Activated naive CD8-positive, alpha-beta T cell treated with anti-CD3 and anti-CD28 coated beads, Interleukin-2, amount 10 ng/mL, durations not matched to agents 7 days and 5 days (primary cell): ENCODE measurements around the gene OSBPL5. TPM values are rescaled to one million over a fixed set of nuclear protein-coding genes. Genes with fewer than 3 reads are reported as not detected.
"Not testable (repeated sequence)": the region's sequence is repeated elsewhere in the genome, so short reads cannot be mapped to it uniquely, and the experiment has no call there.

ENCODE experiments used
- ATAC-seq: fragments of 150-1000 bp; cut with Tn5 transposase; one replicate; pipeline ENCODE4 v1.10.0; 2021; ENCODE audit warnings: low read depth, moderate library complexity
- POLR2A ChIA-PET: fragments of 350-600 bp; sonication (Branson Sonifier 250); formaldehyde crosslinking; loops from one replicate; lab custom pipeline; 2021; ENCODE audit warnings: antibody characterized with exemption; lab: Charles Lee
- DNase-seq: peaks from one replicate; pipeline ENCODE4 v3.0.0; 2021
- H3K27ac Mint-ChIP-seq: one replicate; pipeline ENCODE4 v1.8.0; 2022; ENCODE audit warnings: mild to moderate bottlenecking, mixed read lengths
- H3K27me3 Mint-ChIP-seq: one replicate; pipeline ENCODE4 v1.8.0; 2022; ENCODE audit warnings: mild to moderate bottlenecking, moderate library complexity, mixed read lengths
- H3K36me3 Mint-ChIP-seq: one replicate; pipeline ENCODE4 v1.8.0; 2021; ENCODE audit warnings: mild to moderate bottlenecking, mixed read lengths
- H3K4me1 Mint-ChIP-seq: one replicate; pipeline ENCODE4 v1.8.0; 2021; ENCODE audit warnings: mixed read lengths
- H3K4me3 Mint-ChIP-seq: one replicate; pipeline ENCODE4 v1.8.0; 2022; ENCODE audit warnings: mild to moderate bottlenecking, moderate library complexity, mixed read lengths
- H3K9me3 Mint-ChIP-seq: one replicate; pipeline ENCODE4 v1.8.0; 2021; ENCODE audit warnings: mixed read lengths
- total RNA-seq, 2 experiments: library from RNA; stranded (reverse); gene quantifications; one replicate each; pipeline ENCODE4 v1.2.3, GENCODE V29; 2021

OSBPL5 gene
- total RNA-seq, 2 experiments from 2014 or later, result 13.0 to 13.2 TPM

DNA sequence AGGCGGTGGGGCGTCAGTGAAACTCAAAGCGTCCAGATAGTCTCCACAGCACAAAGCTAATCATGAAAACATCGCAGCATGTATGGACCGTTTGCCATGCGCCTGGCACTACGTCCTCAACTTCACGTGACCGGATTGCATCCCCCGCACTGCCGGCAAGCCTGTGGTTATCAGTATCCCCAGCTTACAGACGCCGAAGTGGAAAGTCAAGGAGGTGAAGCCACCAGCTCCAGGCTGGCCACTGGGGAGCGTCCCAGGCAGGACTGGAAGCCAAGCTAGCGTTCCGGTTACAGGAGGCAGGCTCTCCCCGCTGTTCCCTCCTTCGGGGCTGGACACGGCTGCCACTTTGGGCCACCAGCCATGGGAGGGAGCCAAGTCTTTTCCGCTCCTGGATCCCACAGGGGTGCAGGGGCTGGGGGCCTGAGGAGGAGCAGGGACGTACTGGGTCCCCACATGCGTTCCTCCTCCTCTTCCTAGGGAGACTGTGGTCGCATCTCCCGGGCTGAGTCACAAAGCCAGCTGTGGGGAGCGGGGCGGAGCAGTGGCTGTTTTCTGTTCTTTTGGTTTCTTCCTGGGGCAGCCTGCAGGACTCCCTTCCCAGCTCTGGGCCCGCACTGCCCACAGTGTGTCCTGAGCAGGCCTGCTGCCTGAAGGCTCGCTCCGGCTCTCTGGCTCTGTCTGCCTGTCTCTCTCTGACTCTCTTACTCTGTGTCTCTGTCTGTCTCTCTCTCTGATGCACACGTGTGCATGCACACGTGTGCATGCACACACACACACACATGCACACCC is 4.3 kb upstream of the OSBPL5 start:
- no peaks in the 10 kb centered on the region for H3K36me3 Mint-ChIP-seq
- ATAC-seq (peak; percentile 14), DNase-seq (peak; percentile 45)
- H3K4me1 Mint-ChIP-seq, result peaks cover 22% of the 10 kb centered on the region
- H3K4me3 Mint-ChIP-seq, result peak overlapping the region; percentile 78
- no peaks in the 10 kb centered on the region for H3K9me3 Mint-ChIP-seq
- peaks cover 14% of the 10 kb centered on the region for H3K27me3 Mint-ChIP-seq
- POLR2A ChIA-PET, result no interaction called here
- peak overlapping the region; percentile 34 for H3K27ac Mint-ChIP-seq

DNA sequence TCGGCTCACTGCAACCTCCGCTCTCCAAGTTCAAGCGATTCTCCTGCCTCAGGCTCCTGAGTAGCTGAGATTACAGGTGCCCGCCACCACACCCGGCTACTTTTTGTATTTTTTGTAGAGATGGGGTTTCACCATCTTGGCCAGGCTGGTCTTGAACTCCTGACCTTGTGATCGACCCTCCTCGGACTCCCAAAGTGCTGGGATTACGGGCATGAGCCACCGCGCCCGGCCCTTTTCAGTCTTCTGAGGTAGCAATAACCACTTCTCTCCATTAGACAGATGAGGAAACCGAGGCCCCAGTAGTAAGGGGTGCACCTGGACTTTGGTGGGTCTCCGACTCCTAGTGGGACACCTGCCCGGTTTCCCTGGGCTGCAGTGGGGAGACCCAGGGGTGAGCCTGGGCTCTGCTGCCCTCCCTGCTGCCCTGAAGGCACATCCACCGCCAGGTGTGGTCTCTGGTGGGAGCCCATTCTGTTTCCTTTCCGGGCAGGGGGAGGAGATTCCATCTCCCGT is 3.7 kb upstream of the OSBPL5 start:
- peaks cover 14% of the 10 kb centered on the region for H3K27me3 Mint-ChIP-seq
- H3K36me3 Mint-ChIP-seq, POLR2A ChIA-PET, H3K27ac Mint-ChIP-seq, H3K9me3 Mint-ChIP-seq: not testable (repeated sequence)
- H3K4me3 Mint-ChIP-seq, result peak overlapping the region; percentile 78
- H3K4me1 Mint-ChIP-seq, result peaks cover 24% of the 10 kb centered on the region
- ATAC-seq (peak; percentile 2), DNase-seq (peak; percentile 22)

DNA sequence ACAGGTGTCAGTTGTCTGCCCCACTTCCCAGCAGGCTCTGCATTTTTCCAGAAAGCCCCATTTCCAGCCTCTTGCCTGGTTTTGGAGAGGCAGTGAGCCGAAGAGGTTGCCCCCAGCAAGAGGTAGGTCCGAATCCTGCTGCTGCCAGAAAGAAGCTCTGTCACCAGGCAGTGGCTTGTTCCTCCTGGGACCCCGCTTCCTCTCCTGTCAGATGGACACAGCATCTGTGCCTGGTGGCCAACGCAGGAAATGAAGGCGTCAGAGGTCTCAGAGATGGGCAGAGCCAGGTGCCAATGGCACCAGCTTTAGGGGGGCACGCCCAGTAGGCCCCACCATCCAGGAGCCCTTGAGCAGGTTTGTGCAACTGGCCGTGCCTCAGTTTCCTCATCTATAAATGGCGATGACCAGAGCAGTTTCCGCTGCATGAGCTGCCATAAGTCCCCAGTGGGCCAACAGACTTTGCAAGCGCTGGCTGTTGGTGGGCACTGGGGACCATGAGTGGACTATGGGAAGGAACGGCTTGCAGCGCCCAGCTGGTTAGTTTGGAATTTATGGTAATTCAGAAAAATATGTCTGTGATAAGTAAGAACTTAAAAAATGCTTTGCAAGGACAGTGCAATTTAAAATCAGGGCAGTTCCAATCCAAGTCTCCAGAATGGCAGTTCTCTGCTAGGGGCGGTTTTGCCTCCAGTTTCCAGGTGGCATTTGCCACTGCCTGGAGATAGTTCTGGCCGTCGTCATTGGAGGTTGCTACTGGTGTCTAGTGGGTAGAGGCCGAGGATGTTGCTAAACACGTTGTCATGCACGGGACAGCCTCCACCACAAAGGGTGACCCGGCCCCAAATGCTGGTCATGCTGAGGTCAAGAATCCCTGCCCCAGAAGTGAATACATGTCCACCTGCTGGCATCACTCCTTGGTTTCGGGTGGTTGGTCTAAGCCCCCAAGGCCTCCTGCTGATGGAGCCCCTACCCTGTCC is 2.3 kb upstream of the OSBPL5 start:
- peaks cover 29% of the 10 kb centered on the region for H3K4me1 Mint-ChIP-seq
- DNase-seq (peak; percentile 28), ATAC-seq (no peak)
- no peaks in the 10 kb centered on the region for H3K9me3 Mint-ChIP-seq
- no peak overlapping the region for H3K27ac Mint-ChIP-seq
- POLR2A ChIA-PET, result no interaction called here
- H3K36me3 Mint-ChIP-seq, result no peaks in the 10 kb centered on the region
- H3K4me3 Mint-ChIP-seq, result no peak overlapping the region
- H3K27me3 Mint-ChIP-seq, result peaks cover 14% of the 10 kb centered on the region

DNA sequence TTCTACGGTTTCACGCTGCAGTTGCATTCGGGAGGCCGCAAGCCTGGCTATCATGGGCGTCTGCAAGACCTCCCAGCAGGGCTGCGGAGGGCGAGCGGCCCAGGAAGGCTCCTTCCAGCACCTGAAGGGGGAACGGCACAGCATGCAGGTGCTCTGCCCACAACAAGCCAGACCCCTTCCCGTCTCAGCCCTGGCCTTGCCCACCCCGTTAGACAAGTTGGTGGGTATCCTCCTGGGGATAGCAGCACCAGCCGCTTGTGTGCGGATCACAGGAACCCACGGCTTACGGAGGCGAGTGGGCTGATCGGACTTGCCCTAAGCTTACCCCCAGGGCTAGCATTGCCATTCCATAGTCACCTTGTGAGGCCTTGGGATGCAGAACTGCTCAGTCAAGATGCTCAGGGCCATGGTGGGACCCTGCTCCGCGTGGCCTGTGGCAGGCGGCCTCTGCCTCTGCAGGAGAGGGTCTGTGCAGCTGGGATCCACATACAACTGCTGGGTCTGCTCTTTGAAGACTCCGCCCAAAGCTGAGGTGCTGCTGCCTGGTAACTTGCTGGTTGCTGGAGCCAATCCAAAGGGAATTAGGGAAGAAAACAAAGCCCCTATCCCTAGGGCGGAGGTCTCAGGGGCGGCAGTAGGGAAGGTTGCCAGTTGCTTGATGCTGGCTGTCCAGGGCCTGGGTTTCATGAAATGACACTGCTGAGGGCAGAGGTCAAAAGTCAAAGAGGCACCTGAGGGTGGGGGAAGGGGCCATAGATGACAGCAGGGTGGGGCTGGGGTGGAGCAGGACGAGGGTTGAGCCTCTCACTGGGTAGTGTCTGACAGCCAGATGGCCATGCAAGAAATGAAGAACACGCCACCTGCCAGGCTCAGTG is 1.4 kb upstream of the OSBPL5 start:
- Mint-ChIP-seq H3K36me3 (no peaks in the 10 kb centered on the region), H3K27me3 (peaks cover 14% of the 10 kb centered on the region), H3K4me1 (peaks cover 25% of the 10 kb centered on the region), H3K4me3 (no peak overlapping the region), H3K9me3 (no peaks in the 10 kb centered on the region), H3K27ac (no peak overlapping the region)
- DNase-seq (peak; percentile 28), ATAC-seq (no peak)
- POLR2A ChIA-PET, result no interaction called here

DNA sequence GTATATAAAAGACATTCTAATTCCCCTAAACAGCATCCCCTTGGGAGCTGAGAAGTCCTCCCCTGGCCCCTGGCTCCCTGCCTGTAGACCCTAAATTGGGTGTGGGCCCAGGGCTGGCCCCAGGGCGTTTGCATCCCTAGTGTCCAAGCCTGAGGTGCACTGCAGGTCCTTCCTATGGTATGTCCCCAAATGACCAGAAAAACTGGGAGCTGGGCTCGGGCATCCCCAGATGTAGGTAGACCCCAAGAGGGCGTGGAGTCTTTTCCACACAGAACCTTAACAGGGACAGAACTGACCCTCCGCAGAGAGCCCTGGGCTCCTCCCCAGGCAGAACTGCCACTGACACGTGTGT is 782 bp upstream of the OSBPL5 start:
- ATAC-seq, result no peak
- H3K4me1 Mint-ChIP-seq, result peaks cover 21% of the 10 kb centered on the region
- H3K27me3 Mint-ChIP-seq, result peaks cover 17% of the 10 kb centered on the region
- POLR2A ChIA-PET, result no interaction called here
- peak overlapping the region; percentile 73 for H3K4me3 Mint-ChIP-seq
- peak; percentile 22 for DNase-seq
- H3K9me3 Mint-ChIP-seq, result no peaks in the 10 kb centered on the region
- H3K36me3 Mint-ChIP-seq, result no peaks in the 10 kb centered on the region
- H3K27ac Mint-ChIP-seq, result peak overlapping the region; percentile 18

DNA sequence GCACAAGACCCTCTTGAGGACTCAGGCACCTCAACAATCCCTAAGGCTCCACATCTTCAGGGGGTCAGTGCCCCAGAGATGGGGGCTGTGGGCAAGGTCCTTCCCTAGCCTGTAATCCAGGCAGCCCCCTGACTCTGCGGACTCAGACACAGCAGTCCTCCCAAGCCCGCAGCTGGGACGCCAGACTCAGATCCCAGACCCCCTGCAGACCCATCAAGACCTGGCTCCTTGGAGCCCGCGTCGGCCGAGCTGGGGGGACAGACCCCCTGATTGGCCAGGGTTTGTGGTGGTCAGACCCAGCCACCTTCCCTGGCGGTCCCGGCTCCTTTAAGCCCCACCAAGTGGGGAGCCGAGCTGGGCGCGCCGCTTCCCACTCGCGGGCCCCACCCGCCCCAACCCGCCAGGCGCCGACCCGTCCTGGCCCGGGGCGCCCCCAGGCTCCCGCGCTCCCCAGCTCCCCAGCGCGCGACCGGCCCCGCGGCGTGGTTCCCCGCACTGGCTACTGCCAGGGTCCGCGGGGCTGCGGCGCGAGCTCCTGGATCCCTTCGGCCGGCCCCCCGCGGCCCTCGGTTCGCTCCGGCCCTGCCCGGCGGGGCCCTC is 458 bp downstream of the OSBPL5 start:
- Mint-ChIP-seq H3K27me3 (peaks cover 18% of the 10 kb centered on the region), H3K9me3 (no peaks in the 10 kb centered on the region), H3K36me3 (no peaks in the 10 kb centered on the region), H3K4me1 (peaks cover 16% of the 10 kb centered on the region), H3K4me3 (peak overlapping the region; percentile 70), H3K27ac (no peak overlapping the region)
- DNase-seq (no peak), ATAC-seq (peak; percentile 40)
- POLR2A ChIA-PET, result interaction anchor here (0.9 kb wide), 1 partner anchor 215 kb away, joined by 4 read pairs; the partner anchor contains the start of gene ZNF195

DNA sequence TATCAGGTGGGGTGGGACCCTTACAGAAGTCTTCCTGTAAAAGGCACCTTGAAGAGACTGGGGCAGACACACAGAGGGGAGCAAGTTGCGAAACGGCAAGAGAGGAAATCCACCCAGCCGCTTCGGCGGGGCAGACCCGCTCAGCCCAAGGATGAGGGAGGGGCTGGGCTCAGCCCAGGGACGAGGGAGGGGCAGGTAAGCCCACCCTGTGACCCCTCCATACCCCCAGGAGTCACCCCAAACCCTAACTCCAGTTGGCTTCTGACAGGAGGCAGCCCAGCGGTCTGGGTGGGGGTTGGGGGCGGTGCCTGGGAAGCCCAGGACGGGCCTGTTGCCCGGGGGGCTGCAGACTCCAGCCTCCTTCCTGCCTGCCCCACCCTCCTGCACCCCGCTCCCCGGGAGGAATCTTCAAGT is 965 bp downstream of the OSBPL5 start:
- Mint-ChIP-seq H3K36me3 (no peaks in the 10 kb centered on the region), H3K4me1 (peaks cover 12% of the 10 kb centered on the region), H3K27ac (peak overlapping the region; percentile 61), H3K27me3 (peaks cover 18% of the 10 kb centered on the region), H3K9me3 (no peaks in the 10 kb centered on the region), H3K4me3 (peak overlapping the region; percentile 70)
- POLR2A ChIA-PET, result interaction anchor here (0.9 kb wide), 1 partner anchor 215 kb away, joined by 4 read pairs; the partner anchor contains the start of gene ZNF195
- ATAC-seq (no peak), DNase-seq (peak; percentile 48)

DNA sequence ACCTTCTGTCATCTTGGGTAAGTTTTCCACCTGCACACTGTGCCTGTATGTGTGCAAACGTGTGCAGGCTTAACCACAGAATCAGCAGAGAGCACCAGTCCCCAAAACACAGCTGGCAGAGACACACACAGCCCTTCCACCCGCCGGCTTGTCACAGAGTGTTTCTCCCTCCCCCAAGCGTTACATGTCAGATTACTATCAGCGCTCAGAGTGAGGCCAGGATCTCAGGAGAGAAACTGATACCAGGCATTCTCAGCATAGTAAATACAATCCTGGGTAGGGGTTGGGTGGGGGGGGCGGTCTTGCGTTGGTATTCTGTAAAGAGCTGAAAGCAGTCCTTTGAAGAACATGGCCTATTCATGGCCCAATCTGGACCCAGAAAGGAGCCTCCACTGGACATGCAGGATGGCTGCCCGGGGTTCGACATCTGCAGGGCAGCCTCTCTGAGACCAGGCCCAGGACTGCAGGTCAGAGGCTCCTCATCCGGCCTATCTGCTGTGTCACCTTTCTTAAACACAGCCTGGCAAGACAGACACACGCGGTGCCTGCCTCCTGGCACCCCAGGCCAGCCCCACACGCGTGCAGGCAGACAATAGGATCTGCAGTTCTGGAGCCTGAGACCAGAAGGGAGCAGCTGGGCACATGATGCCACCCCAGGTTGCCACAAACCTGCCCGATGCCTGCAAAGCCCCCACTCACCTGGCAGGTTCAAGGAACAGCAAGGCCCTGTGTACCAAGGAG is 1.7 kb downstream of the OSBPL5 start:
- no peak for ATAC-seq
- Mint-ChIP-seq H3K9me3 (no peaks in the 10 kb centered on the region), H3K4me1 (peaks cover 12% of the 10 kb centered on the region), H3K4me3 (peak overlapping the region; percentile 70), H3K27ac (no peak overlapping the region), H3K27me3 (peaks cover 13% of the 10 kb centered on the region), H3K36me3 (peaks cover under 1% of the 10 kb centered on the region)
- peak; percentile 36 for DNase-seq
- POLR2A ChIA-PET, result no interaction called here

DNA sequence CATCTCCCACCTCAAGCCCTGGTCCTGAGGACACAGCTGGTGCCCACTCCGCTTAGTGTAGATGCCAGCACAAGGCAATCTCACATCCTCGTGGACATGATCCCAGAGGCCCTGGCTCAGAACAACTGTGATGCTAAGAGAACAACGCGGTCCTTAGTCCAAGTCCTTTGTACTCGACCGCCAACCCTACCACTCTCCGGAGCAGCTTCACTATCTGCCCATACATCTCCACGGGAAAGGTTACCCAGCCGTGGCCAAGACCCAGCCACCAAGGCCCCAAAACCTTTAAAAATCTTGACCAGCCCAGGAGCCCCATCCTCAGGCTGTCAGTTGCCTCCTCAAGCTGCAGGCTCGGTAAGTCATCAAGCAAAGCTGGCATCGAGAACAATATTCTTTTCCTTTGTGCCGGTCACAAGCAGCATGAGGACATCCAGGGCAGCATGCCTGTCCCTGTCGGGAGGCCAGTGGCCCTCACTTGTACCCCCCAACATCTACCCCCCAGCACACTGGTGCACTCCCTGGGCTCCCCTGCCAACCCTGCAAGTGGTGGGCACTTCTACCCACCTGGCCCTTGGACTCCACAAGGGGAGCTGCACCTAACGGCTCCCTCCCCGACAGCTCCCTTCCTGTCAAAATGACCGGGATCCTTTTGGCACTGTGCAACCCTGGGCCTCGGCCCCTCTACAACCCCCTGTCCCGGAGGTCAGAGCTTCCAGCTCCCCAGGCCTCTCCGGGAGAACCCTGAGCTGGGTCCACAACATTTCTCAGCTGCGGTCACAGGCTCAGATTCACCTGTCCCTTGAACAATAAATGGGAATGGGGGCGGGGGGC is 2.5 kb downstream of the OSBPL5 start:
- DNase-seq, result peak; percentile 30
- Mint-ChIP-seq H3K4me3 (peak overlapping the region; percentile 22), H3K27me3 (peaks cover 12% of the 10 kb centered on the region), H3K36me3 (peaks cover 2% of the 10 kb centered on the region), H3K27ac (no peak overlapping the region), H3K9me3 (no peaks in the 10 kb centered on the region), H3K4me1 (peaks cover 12% of the 10 kb centered on the region)
- POLR2A ChIA-PET, result no interaction called here
- ATAC-seq, result no peak

DNA sequence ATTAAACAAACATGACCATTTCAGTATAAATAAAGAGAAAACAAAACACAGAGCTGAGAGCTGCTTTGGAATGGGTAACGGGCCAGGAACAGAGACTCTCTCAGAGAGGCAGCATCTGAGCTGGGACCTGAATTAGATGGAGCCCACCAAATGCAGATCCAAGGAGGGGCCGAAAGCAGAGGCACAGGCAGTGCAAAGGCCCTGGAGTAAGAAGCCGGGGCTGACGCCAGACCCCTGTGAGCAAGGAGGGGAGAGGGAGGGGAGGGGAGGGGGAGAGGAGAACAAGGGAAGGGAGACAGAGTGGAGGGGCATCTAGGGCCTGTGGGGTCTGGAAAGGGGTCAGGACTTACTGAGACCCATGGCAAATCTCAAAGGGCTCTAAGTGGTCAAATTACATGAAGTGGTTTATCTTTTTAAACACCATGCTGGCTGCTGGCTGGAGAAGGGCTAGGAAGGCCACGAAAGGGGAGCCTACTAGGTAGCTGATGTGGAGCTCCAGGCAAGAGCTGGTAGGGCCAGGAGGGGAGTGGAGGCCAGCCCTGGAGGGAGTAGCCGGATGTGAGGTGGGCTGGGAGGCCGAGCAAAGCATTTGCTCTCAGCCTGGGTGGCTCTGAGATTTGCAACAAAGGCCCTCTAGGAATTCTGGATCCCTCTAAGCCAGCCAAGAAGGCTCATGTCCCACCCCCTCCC is 3.2 kb downstream of the OSBPL5 start:
- Mint-ChIP-seq H3K4me1 (peaks cover 19% of the 10 kb centered on the region), H3K27ac (no peak overlapping the region), H3K9me3 (no peaks in the 10 kb centered on the region), H3K27me3 (peaks cover 10% of the 10 kb centered on the region), H3K36me3 (peaks cover 2% of the 10 kb centered on the region), H3K4me3 (no peak overlapping the region)
- no peak for ATAC-seq
- peak; percentile 25 for DNase-seq
- POLR2A ChIA-PET, result no interaction called here

DNA sequence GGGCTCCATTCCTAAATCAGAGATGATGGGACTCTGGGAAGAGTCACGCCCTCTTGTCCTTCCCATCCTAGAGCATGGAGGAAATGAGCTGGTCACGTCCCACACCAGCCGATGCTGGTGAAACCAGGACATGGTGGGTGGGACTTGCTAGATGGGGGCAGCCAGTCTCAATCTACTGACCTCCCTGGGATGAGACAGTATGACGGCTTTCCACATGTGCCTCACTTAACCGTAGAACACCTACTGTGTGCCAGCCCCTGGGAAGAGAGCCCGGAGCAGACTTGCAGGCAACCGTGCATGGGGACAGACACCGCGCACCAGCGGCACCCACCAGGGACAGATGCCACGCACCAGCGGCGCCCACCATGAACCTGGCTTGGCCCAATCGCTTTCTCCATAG is 3.8 kb downstream of the OSBPL5 start:
- H3K36me3 Mint-ChIP-seq, result peaks cover 2% of the 10 kb centered on the region
- no peak overlapping the region for H3K4me3 Mint-ChIP-seq
- H3K4me1 Mint-ChIP-seq, result peaks cover 19% of the 10 kb centered on the region
- POLR2A ChIA-PET, result no interaction called here
- H3K27ac Mint-ChIP-seq, result no peak overlapping the region
- DNase-seq (peak; percentile 24), ATAC-seq (no peak)
- peaks cover 8% of the 10 kb centered on the region for H3K27me3 Mint-ChIP-seq
- H3K9me3 Mint-ChIP-seq, result no peaks in the 10 kb centered on the region
